Brain microvascular endothelial cell (primary cell): ENCODE data around the gene SLU7.

Experiments used
- DNase-seq: peaks from one replicate; pipeline ENCODE4 v3.0.0-alpha.2; 2020
- H3K27ac ChIP-seq: fragments of 250-450 bp; sonication (Bioruptor Pico); 2 replicates; pipeline ENCODE4 v1.5.1; 2020; ENCODE audit warnings: mild to moderate bottlenecking, moderate library complexity
- H3K27me3 ChIP-seq: fragments of 250-450 bp; sonication (Bioruptor Pico); replicated peaks from 2 replicates; pipeline ENCODE4 v1.5.1; 2020; ENCODE audit warnings: mild to moderate bottlenecking
- H3K36me3 ChIP-seq: fragments of 250-450 bp; sonication (Bioruptor Pico); replicated peaks from 2 replicates; pipeline ENCODE4 v1.5.1; 2020; ENCODE audit warnings: mild to moderate bottlenecking
- H3K4me3 ChIP-seq: 2 replicates; pipeline ENCODE4 v1.5.1; 2011; ENCODE audit warnings: low read depth, mild to moderate bottlenecking, control low read depth, low read length, moderate library complexity
- in situ Hi-C: cut with HindIII; loops from 2 replicates; pipeline ENCODE4 v1.10.0; 2017; ENCODE audit warnings: low sequenced_read_pairs, low pct_ligation_motif_present
- TF ChIP-seq, protein P1 (sequence below): IDR thresholded peaks from 2 replicates; pipeline ENCODE4 v1.5.1; 2011; ENCODE audit warnings: low read depth, mild to moderate bottlenecking, moderate library complexity, low read length, control low read depth, inconsistent platforms; ENCODE audit errors: missing control alignments

Gene SLU7

DNA sequence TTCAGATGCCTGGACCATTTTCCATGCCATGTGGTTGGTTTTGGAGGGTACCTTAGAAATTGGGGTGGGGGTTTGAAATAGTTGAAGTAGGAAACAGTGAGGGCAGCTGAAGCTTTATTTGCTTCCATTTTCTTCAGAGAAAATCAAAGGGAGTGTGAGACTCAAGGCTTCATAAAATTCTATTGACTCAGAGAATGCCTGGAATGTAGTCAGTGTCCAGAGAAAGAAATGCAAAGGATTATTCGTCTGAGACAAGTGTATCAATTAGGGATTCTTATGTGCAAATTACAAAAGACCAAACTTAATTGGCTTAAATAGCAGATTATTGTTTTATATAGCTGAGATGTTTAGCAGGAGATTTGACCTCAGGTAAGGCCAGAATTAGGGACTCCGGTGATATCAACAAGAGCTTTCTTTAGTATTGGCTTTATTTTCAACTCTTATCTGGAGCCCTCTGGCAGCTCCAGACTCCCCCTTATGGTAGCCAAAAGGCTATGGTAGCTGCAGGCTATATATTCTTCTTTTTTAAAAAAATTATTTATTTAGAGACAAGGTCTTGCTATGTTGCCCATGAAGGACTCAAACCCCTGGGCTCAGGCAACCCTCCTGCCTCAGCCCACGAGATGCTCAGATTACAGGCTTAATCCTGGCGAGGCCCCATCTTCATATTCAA, 41.6 kb upstream of the SLU7 start:
- in situ Hi-C loops: no loop called here
- Histone ChIP-seq H3K27ac (peak overlapping the region; percentile 20), H3K27me3 (no peaks in the 10 kb centered on the region), H3K4me3 (no peak overlapping the region), H3K36me3 (no peaks in the 10 kb centered on the region)
- TF ChIP-seq, protein P1, sequence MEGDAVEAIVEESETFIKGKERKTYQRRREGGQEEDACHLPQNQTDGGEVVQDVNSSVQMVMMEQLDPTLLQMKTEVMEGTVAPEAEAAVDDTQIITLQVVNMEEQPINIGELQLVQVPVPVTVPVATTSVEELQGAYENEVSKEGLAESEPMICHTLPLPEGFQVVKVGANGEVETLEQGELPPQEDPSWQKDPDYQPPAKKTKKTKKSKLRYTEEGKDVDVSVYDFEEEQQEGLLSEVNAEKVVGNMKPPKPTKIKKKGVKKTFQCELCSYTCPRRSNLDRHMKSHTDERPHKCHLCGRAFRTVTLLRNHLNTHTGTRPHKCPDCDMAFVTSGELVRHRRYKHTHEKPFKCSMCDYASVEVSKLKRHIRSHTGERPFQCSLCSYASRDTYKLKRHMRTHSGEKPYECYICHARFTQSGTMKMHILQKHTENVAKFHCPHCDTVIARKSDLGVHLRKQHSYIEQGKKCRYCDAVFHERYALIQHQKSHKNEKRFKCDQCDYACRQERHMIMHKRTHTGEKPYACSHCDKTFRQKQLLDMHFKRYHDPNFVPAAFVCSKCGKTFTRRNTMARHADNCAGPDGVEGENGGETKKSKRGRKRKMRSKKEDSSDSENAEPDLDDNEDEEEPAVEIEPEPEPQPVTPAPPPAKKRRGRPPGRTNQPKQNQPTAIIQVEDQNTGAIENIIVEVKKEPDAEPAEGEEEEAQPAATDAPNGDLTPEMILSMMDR: peak; percentile 71
- DNase-seq: no peak

DNA sequence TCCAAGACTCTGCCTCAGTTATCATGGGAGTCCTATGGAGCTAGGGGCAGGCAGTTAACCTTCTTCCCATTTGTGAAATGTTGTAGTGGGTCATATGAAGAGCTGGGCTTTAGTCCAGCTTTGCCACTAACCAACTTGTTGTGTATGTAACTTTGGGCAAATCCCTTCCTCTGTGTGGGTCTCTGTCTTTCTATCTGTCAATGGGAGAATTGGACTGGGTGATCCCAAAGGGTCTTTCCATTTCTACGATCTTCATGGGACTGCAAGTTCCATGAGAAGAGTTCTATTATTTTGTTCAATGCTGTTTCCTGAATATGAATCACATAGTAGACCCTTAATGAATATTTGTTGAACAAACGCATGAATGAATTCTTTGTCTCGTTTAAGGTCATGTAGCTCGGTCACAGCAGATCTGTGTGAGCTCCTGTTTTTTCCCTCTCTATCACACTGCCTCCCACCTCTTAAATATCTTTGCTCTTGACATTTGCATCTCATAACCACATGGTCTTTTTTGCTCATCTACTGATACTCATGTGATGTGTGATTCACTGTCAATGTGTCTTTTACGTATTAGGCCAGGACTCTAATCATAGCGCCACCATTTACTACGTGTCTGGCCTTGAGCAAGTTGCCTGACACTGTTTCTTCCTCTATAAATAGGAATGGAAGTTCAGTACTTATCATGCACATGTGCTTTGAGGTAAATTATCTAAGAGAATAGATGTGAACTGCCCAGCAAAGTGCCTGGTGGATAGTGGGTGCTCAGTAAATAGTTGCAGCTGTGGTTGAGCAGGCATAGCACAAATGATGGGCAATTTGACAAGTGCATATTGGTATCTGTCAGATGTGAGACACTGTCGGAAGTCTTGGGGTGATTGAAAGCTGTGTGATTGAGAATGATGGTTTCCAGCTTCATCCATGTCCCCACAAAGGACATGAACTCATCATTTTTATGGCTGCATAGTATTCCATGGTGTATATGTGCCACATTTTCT, 40.2 kb upstream of the SLU7 start:
- TF ChIP-seq, protein P1: no peak
- no peak for DNase-seq
- no peak overlapping the region for H3K4me3 ChIP-seq
- no peaks in the 10 kb centered on the region for H3K27me3 ChIP-seq
- H3K27ac ChIP-seq: no peak overlapping the region
- H3K36me3 ChIP-seq: no peaks in the 10 kb centered on the region
- in situ Hi-C loops: no loop called here

DNA sequence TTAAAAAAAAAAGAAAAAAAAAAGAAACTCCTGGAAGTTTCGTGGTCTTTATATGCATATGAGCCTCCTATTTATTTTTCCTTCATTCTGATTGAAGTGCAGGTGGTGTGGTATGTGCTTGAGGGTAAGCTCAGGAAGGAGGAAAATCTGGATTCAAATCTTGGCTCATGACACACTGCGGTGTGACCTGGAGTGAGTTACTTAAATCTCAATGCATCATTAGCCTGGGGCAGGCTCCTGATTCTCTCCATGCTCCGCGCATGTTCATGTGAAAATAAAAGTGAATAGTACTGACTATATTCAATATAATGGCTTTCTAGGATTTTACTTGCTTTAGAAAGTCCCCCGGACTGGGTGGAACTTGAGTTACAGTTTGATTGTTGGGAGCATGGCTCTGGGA, 38.4 kb upstream of the SLU7 start:
- Histone ChIP-seq H3K36me3 (no peaks in the 10 kb centered on the region), H3K27me3 (no peaks in the 10 kb centered on the region), H3K27ac (no peak overlapping the region), H3K4me3 (no peak overlapping the region)
- DNase-seq: no peak
- in situ Hi-C loops: no loop called here
- TF ChIP-seq, protein P1: no peak

DNA sequence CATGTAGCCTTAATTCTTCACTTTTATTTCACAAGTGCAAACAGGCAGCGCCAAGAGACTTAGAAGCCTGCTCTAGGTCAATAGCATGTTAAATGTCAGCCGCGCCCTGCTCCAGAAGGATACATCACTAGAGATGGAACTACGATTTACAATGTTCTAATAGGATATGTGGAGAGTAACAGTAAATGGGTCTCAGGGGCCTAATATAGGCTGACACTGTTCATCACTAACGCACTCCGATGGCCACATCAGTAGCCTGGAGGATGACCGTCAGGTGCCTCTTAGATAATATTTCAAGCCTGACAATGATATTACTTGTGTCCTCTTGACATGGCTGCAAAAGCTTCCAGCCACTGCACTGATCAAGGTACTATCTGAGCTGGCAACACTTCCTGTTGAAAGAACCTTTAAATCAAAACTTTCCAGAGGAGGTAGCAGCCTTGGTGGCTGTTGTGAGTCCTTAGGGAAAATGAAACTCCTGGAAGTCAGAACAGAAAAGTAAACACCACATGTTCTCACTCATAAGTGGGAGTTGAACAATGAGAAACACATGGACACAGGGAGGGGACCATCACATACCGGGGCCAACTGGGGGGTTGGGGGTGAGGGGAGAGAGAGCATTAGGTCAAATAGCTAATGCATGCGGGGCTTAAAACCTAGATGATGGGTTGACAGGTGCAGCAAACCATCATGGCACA, 37.7 kb upstream of the SLU7 start:
- no peak for DNase-seq
- H3K36me3 ChIP-seq: no peaks in the 10 kb centered on the region
- no peak overlapping the region for H3K27ac ChIP-seq
- H3K4me3 ChIP-seq: no peak overlapping the region
- in situ Hi-C loops: no loop called here
- H3K27me3 ChIP-seq: no peaks in the 10 kb centered on the region
- TF ChIP-seq, protein P1: no peak

DNA sequence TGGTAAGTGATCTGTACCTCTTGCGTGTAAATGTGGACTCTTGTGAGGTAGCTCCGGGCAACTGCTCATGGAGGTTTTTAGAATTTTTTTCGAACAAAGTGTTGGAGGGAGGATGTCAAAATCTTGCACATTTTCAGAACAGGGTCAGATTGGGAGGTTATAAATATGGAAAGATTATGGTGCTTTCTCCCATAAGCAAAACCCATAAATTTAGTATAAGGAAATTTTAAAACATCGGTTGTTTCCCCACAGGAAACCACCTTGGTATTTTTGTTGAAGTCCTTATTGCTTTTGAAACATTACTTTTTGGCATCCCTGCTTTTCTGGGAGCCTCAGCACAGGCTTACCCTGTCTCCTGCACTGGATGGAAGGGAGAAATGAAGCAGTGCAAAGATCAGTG, 36.7 kb upstream of the SLU7 start:
- TF ChIP-seq, protein P1: no peak
- in situ Hi-C loops: no loop called here
- Histone ChIP-seq H3K27ac (no peak overlapping the region), H3K4me3 (no peak overlapping the region), H3K27me3 (no peaks in the 10 kb centered on the region), H3K36me3 (no peaks in the 10 kb centered on the region)
- DNase-seq: no peak
